ENCODE data around the gene CYP27A1.

The CYP27A1 gene

GRCh38 chr2:218786133-218786532 is 4.2 kb downstream of the CYP27A1 start:
- Histone ChIP-seq H3K36me3 (ENCODE audit: insufficient read depth, low read length) (no peaks in the 10 kb centered on the region), H3K9ac (ENCODE audit: low read depth, low read length) (no peak overlapping the region), H3K4me1 (ENCODE audit: insufficient read depth, low read length) (peaks cover 1% of the 10 kb centered on the region), H3K9me3 (ENCODE audit: control insufficient read depth, insufficient read depth, low read length) (no peaks in the 10 kb centered on the region)

- H3K9me3 ChIP-seq (ENCODE audit: control insufficient read depth, insufficient read depth, low read length): no peaks in the 10 kb centered on the region
- H3K9ac ChIP-seq (ENCODE audit: low read depth, low read length): no peak overlapping the region
- no peaks in the 10 kb centered on the region for H3K4me1 ChIP-seq (ENCODE audit: insufficient read depth, low read length)
- H3K36me3 ChIP-seq (ENCODE audit: insufficient read depth, low read length): no peaks in the 10 kb centered on the region
These were observed 6.7 kb downstream of the CYP27A1 start for GRCh38 chr2:218788529-218789255.

- Histone ChIP-seq H3K4me1 (ENCODE audit: insufficient read depth, low read length) (no peaks in the 10 kb centered on the region), H3K9me3 (ENCODE audit: control insufficient read depth, insufficient read depth, low read length) (no peaks in the 10 kb centered on the region), H3K36me3 (ENCODE audit: insufficient read depth, low read length) (no peaks in the 10 kb centered on the region), H3K9ac (ENCODE audit: low read depth, low read length) (no peak overlapping the region)
These were observed 10.5 kb downstream of the CYP27A1 start for GRCh38 chr2:218792433-218792832.

- H3K4me1 ChIP-seq (ENCODE audit: insufficient read depth, low read length): peaks cover 10% of the 10 kb centered on the region; the same call in 1 of the 2 replicates
- no peaks in the 10 kb centered on the region for H3K9me3 ChIP-seq (ENCODE audit: control insufficient read depth, insufficient read depth, low read length)
- H3K9ac ChIP-seq (ENCODE audit: low read depth, low read length): no peak overlapping the region
- H3K36me3 ChIP-seq (ENCODE audit: insufficient read depth, low read length): no peaks in the 10 kb centered on the region
These were observed 14.7 kb downstream of the CYP27A1 start for GRCh38 chr2:218796691-218797090.

GRCh38 chr2:218798767-218799504 is 17.0 kb downstream of the CYP27A1 start:
- H3K36me3 ChIP-seq (ENCODE audit: insufficient read depth, low read length): no peaks in the 10 kb centered on the region
- H3K9me3 ChIP-seq (ENCODE audit: control insufficient read depth, insufficient read depth, low read length): no peaks in the 10 kb centered on the region
- no peak overlapping the region for H3K9ac ChIP-seq (ENCODE audit: low read depth, low read length)
- peaks cover 10% of the 10 kb centered on the region; the same call in 1 of the 2 replicates for H3K4me1 ChIP-seq (ENCODE audit: insufficient read depth, low read length)

- 0 out of 2 replicates have a peak, but pooled peaks cover 3% of the 10 kb centered on the region for H3K9me3 ChIP-seq (ENCODE audit: control insufficient read depth, insufficient read depth, low read length)
- H3K4me1 ChIP-seq (ENCODE audit: insufficient read depth, low read length): peaks cover 10% of the 10 kb centered on the region; the same call in 1 of the 2 replicates
- no peaks in the 10 kb centered on the region for H3K36me3 ChIP-seq (ENCODE audit: insufficient read depth, low read length)
- no peak overlapping the region for H3K9ac ChIP-seq (ENCODE audit: low read depth, low read length)
These were observed 18.0 kb downstream of the CYP27A1 start for GRCh38 chr2:218799990-218800389.

- Histone ChIP-seq H3K36me3 (ENCODE audit: insufficient read depth, low read length) (no peaks in the 10 kb centered on the region), H3K4me1 (ENCODE audit: insufficient read depth, low read length) (peaks cover 20% of the 10 kb centered on the region), H3K9ac (ENCODE audit: low read depth, low read length) (no peak overlapping the region), H3K9me3 (ENCODE audit: control insufficient read depth, insufficient read depth, low read length) (0 out of 2 replicates have a peak, but pooled peaks cover 3% of the 10 kb centered on the region)
These were observed 20.5 kb downstream of the CYP27A1 start for GRCh38 chr2:218802386-218802994.

- Histone ChIP-seq H3K9me3 (ENCODE audit: control insufficient read depth, insufficient read depth, low read length) (0 out of 2 replicates have a peak, but pooled peaks cover 3% of the 10 kb centered on the region), H3K36me3 (ENCODE audit: insufficient read depth, low read length) (no peaks in the 10 kb centered on the region), H3K9ac (ENCODE audit: low read depth, low read length) (no peak overlapping the region), H3K4me1 (ENCODE audit: insufficient read depth, low read length) (peaks cover 13% of the 10 kb centered on the region)
These were observed 22.9 kb downstream of the CYP27A1 start for GRCh38 chr2:218804817-218805216.

- H3K4me1 ChIP-seq (ENCODE audit: insufficient read depth, low read length): peaks cover 10% of the 10 kb centered on the region; the same call in 1 of the 2 replicates
These were observed 23.7 kb downstream of the CYP27A1 start for GRCh38 chr2:218805627-218806026.

GRCh38 chr2:218806346-218806978 is 24.5 kb downstream of the CYP27A1 start:
- Histone ChIP-seq H3K9ac (ENCODE audit: low read depth, low read length) (no peak overlapping the region), H3K9me3 (ENCODE audit: control insufficient read depth, insufficient read depth, low read length) (0 out of 2 replicates have a peak, but pooled peaks cover 3% of the 10 kb centered on the region), H3K36me3 (ENCODE audit: insufficient read depth, low read length) (no peaks in the 10 kb centered on the region), H3K4me1 (ENCODE audit: insufficient read depth, low read length) (peaks cover 10% of the 10 kb centered on the region; the same call in 1 of the 2 replicates)

More at GRCh38 chr2:218805627-218806026, 23.7 kb downstream of the CYP27A1 start:
- H3K36me3 ChIP-seq (ENCODE audit: insufficient read depth, low read length): no peaks in the 10 kb centered on the region
- H3K9ac ChIP-seq (ENCODE audit: low read depth, low read length): no peak overlapping the region
- H3K9me3 ChIP-seq (ENCODE audit: control insufficient read depth, insufficient read depth, low read length): 0 out of 2 replicates have a peak, but pooled peaks cover 3% of the 10 kb centered on the region

- H3K4me1 ChIP-seq (ENCODE audit: insufficient read depth, low read length): peaks cover 10% of the 10 kb centered on the region; the same call in 1 of the 2 replicates
- 0 out of 2 replicates have a peak, but pooled peaks cover 3% of the 10 kb centered on the region for H3K9me3 ChIP-seq (ENCODE audit: control insufficient read depth, insufficient read depth, low read length)
- H3K9ac ChIP-seq (ENCODE audit: low read depth, low read length): no peak overlapping the region
- H3K36me3 ChIP-seq (ENCODE audit: insufficient read depth, low read length): no peaks in the 10 kb centered on the region
These were observed 25.7 kb downstream of the CYP27A1 start for GRCh38 chr2:218807626-218808025.

GRCh38 chr2:218809515-218809914 is 27.6 kb downstream of the CYP27A1 start:
- H3K36me3 ChIP-seq (ENCODE audit: insufficient read depth, low read length): no peaks in the 10 kb centered on the region
- H3K9ac ChIP-seq (ENCODE audit: low read depth, low read length): no peak overlapping the region
- H3K4me1 ChIP-seq (ENCODE audit: insufficient read depth, low read length): peaks cover 10% of the 10 kb centered on the region; the same call in 1 of the 2 replicates
- H3K9me3 ChIP-seq (ENCODE audit: control insufficient read depth, insufficient read depth, low read length): no peaks in the 10 kb centered on the region

- H3K9ac ChIP-seq (ENCODE audit: low read depth, low read length): no peak overlapping the region
- H3K9me3 ChIP-seq (ENCODE audit: control insufficient read depth, insufficient read depth, low read length): no peaks in the 10 kb centered on the region
- no peaks in the 10 kb centered on the region for H3K36me3 ChIP-seq (ENCODE audit: insufficient read depth, low read length)
- peaks cover 10% of the 10 kb centered on the region; the same call in 1 of the 2 replicates for H3K4me1 ChIP-seq (ENCODE audit: insufficient read depth, low read length)
These were observed 28.3 kb downstream of the CYP27A1 start for GRCh38 chr2:218810256-218810655.

GRCh38 chr2:218811382-218811781 is 29.4 kb downstream of the CYP27A1 start:
- Histone ChIP-seq H3K36me3 (ENCODE audit: insufficient read depth, low read length) (no peaks in the 10 kb centered on the region), H3K9me3 (ENCODE audit: control insufficient read depth, insufficient read depth, low read length) (no peaks in the 10 kb centered on the region), H3K9ac (ENCODE audit: low read depth, low read length) (no peak overlapping the region), H3K4me1 (ENCODE audit: insufficient read depth, low read length) (peaks cover 1% of the 10 kb centered on the region; the same call in 1 of the 2 replicates)
